ENCODE results near the gene PPP2CA.
"Not testable (repeated sequence)": the region's sequence is repeated elsewhere in the genome, so short reads cannot be mapped to it uniquely, and the experiment has no call there.

Gene PPP2CA

DNA sequence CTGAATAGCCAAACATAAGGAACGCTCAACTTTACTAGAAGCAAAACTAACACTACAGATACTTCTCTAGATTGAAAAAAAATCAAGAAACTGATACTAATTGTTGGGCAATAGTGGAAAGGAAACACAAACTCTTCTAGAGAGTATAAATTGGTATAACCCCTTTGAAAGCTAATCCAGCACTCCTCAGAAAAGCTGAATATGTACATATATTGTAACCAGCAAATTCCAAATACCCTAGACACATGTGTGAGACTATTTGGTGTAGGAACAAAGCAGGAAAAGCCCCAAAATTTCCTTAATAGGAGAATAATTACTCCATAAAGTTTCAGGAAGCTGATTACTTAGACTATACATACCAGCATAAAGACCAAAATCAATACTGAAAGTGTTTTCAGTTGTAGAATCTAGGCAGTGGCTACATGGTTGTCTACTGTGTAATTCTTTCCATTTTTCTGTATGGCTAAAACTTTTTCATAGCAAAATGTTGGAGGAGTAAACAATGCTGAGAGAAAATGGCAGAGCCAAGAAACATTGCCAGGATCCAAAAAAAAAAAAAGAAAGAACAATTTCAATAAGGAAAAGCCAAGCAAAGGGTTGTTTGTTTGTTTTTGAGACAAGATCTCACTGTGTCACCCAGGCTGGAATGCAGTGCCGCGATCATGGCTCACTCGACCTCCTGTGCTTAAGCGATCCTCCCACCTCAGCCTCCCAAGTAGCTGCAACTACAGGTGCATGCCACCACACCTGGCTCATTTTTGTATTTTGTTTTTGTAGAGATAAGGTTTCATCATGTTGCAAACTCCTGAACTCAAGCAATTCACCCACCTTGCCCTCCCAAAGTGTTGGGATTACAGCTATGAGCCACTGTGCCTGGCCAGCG, 64.1 kb downstream of the PPP2CA start:
- no peak overlapping the region for H3K9ac ChIP-seq (ENCODE audit: low read depth, low read length)
- no peak overlapping the region for H3K27ac ChIP-seq (ENCODE audit: low read depth, low read length)
- no peaks in the 10 kb centered on the region for H3K27me3 ChIP-seq (ENCODE audit: insufficient read depth, low read length)
- H3K36me3 ChIP-seq (ENCODE audit: insufficient read depth, low read length), result peaks cover 93% of the 10 kb centered on the region
- no peak overlapping the region for H3K4me3 ChIP-seq (ENCODE audit: low read length)
- peaks cover 5% of the 10 kb centered on the region; the same call in 1 of the 2 replicates for H3K9me3 ChIP-seq (ENCODE audit: insufficient read depth, low read depth, low read length)
- WGBS, result 98% methylated on average over 5 of the region's 6 CpGs
- H3K4me1 ChIP-seq (ENCODE audit: insufficient read depth, low read length), result no peaks in the 10 kb centered on the region

DNA sequence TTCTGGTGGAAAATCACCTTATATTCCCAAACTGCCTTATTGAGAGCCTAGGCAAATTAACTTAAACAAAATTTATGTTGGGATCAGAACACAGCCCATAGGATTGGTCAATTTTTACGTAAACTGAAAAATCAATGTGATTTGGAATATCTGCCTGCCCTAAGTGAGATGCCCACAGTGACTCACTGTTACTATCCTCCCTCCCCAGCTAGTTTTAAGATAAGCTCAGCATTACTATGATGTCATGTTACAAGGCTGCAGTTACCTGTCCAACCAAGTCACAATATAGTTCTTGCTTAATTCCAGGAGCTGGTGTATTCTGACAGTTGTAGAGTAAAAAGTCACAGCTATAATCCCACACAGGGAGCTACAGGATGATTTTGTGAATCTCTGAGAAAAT, 72.2 kb downstream of the PPP2CA start:
- Histone ChIP-seq H3K4me3 (ENCODE audit: low read length) (no peak overlapping the region), H3K27ac (ENCODE audit: low read depth, low read length) (no peak overlapping the region), H3K9ac (ENCODE audit: low read depth, low read length) (no peak overlapping the region), H3K4me1 (ENCODE audit: insufficient read depth, low read length) (no peaks in the 10 kb centered on the region), H3K36me3 (ENCODE audit: insufficient read depth, low read length) (peaks cover 98% of the 10 kb centered on the region), H3K27me3 (ENCODE audit: insufficient read depth, low read length) (no peaks in the 10 kb centered on the region), H3K9me3 (ENCODE audit: insufficient read depth, low read depth, low read length) (no peaks in the 10 kb centered on the region)
- 100% methylated on average over 1 of the region's 1 CpG for WGBS

DNA sequence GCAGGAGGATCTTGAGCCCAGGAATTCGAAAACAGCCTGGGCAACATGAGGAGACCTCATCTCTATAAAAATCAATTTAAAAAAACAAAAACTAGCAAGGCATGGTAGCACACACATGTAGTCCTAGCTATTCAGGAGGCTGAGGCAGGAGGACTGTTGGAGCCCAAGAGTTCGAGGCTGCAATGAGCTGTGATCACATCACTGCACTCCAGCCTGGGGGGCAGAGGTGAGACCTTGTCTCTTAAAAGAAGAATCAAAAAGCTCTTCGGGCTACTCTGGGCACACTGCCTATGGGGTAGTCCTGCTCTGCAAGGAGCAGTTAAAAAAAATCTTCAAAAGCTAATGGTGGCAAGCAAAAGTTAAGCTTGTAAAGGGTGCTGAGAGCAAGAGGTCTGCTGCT, 72.6 kb downstream of the PPP2CA start:
- Histone ChIP-seq H3K4me3 (ENCODE audit: low read length) (no peak overlapping the region), H3K9me3 (ENCODE audit: insufficient read depth, low read depth, low read length) (no peaks in the 10 kb centered on the region), H3K9ac (ENCODE audit: low read depth, low read length) (no peak overlapping the region), H3K4me1 (ENCODE audit: insufficient read depth, low read length) (no peaks in the 10 kb centered on the region), H3K27me3 (ENCODE audit: insufficient read depth, low read length) (no peaks in the 10 kb centered on the region), H3K36me3 (ENCODE audit: insufficient read depth, low read length) (peaks cover 97% of the 10 kb centered on the region), H3K27ac (ENCODE audit: low read depth, low read length) (no peak overlapping the region)
- WGBS, result 98% methylated on average over 3 of the region's 3 CpGs

DNA sequence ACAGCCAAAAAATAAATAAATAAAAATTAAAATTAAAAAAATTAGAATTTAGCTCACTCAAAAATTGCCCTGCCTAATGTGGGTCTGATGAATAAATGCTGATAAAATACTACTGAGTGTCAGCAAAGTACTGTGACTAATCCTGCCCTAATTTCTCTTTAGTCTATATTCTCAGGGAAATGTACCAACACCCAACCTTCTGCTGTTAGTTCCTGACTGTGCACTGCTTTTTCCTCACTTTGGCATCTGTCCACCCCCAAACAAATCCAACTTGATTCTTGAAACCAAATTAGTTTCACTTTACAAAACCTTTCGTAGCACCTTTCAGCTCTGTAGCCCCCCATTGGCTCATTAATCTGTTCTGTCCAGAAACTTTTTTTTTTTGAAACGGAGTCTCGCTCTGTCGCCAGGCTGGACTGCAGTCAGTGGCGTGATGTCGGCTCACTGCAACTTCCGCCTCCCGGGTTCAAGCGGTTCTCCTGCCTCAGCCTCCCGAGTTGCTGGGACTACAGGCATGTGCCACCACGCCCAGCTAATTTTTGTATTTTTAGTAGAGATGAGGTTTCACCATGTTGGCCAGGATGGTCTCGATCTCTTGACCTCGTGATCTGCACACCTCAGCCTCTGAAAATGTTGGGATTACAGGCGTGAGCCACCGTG, 73.6 kb downstream of the PPP2CA start:
- H3K9ac ChIP-seq (ENCODE audit: low read depth, low read length); H3K27me3 ChIP-seq (ENCODE audit: insufficient read depth, low read length); H3K27ac ChIP-seq (ENCODE audit: low read depth, low read length); H3K4me3 ChIP-seq (ENCODE audit: low read length); H3K9me3 ChIP-seq (ENCODE audit: insufficient read depth, low read depth, low read length); H3K4me1 ChIP-seq (ENCODE audit: insufficient read depth, low read length): not testable (repeated sequence)
- H3K36me3 ChIP-seq (ENCODE audit: insufficient read depth, low read length), result peaks cover 93% of the 10 kb centered on the region
- 97% methylated on average over 15 of the region's 15 CpGs for WGBS

DNA sequence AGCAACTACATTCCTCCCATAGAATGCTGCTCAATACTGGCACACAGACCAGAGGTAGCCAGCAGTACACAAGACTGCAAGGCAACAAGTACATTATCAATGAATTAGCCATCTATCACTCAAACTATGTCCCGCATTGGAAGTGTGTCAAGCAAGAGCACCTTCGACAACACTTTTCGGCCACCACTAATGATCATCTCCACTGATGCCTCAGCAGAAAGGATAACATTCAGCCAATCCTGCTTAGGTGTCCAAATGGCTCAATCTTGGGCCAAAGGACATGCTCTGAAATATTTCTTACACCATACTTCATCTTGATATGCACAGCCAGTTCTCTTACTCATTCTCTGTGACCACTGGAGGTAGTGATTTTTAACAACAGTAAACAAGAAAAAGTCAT, 74.2 kb downstream of the PPP2CA start:
- H3K36me3 ChIP-seq (ENCODE audit: insufficient read depth, low read length), result peaks cover 93% of the 10 kb centered on the region

DNA sequence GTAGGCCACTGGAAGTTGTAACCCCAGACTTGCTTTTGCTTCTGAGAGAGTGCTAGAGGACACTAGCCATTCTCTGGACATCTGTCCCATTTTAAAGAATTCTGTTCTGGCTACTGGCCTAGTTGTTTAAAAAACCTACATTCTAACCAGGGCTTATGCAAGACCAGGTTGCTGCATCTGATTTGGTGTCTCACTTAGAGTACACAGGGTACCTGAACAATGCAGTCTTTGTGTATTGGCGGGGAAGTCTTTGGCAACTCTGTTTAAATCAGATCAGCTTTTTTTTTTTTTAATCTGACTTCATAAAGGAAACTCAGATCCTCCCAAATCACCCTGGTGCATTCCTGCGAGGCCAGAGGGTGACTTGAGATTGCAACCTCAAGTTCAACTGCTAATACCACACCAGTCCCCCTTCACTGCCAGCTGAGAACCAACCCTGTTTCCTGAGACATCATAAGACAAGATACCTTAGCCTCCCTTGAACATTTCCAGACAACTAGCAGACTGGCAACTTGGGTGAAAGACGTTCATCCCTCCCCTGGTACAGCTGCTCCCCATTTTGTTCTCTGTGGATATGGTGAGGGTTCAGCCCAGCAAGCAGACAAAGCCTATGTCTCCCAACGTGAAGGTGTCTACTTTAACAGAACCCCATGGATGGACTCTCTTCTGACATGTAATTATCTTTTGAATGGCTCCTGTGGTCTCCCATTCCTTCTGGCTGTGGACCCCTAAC, 76.1 kb downstream of the PPP2CA start:
- H3K4me3 ChIP-seq (ENCODE audit: low read length), result no peak overlapping the region
- WGBS, result 87% methylated on average over 4 of the region's 4 CpGs
- H3K27me3 ChIP-seq (ENCODE audit: insufficient read depth, low read length), result no peaks in the 10 kb centered on the region
- H3K27ac ChIP-seq (ENCODE audit: low read depth, low read length), result no peak overlapping the region
- no peak overlapping the region for H3K9ac ChIP-seq (ENCODE audit: low read depth, low read length)
- H3K9me3 ChIP-seq (ENCODE audit: insufficient read depth, low read depth, low read length), result no peaks in the 10 kb centered on the region
- no peaks in the 10 kb centered on the region for H3K4me1 ChIP-seq (ENCODE audit: insufficient read depth, low read length)
- peaks cover 88% of the 10 kb centered on the region for H3K36me3 ChIP-seq (ENCODE audit: insufficient read depth, low read length)

More for the DNA sequence above, 74.2 kb downstream of the PPP2CA start:
- 97% methylated on average over 3 of the region's 3 CpGs for WGBS
- Histone ChIP-seq H3K4me3 (ENCODE audit: low read length) (no peak overlapping the region), H3K27ac (ENCODE audit: low read depth, low read length) (no peak overlapping the region), H3K9ac (ENCODE audit: low read depth, low read length) (no peak overlapping the region), H3K27me3 (ENCODE audit: insufficient read depth, low read length) (no peaks in the 10 kb centered on the region), H3K4me1 (ENCODE audit: insufficient read depth, low read length) (no peaks in the 10 kb centered on the region), H3K9me3 (ENCODE audit: insufficient read depth, low read depth, low read length) (no peaks in the 10 kb centered on the region)

DNA sequence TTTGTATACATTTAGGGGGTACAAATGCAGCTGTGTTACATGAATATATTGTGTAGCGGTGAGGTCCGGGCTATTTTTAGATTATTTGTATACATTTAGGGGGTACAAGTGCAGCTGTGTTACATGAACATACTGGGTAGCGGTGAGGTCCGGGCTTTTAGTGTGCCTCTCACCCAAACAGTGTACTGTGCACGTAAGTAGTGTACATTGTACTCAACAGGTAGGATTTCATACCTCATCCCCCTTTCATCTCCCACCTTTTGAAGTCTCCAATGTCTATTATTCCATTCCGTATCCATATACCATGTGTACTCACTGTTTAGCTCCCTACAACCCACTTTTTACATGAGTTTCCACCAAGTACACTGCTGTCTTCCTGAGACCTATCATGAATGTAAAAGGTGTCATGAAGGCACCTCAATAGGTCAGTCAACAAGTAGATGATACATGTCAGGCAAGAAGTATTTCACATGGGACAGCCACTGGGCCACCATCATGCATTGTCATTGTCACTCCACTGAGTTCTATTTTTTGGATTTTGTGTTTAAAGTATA, 76.8 kb downstream of the PPP2CA start:
- Histone ChIP-seq H3K9me3 (ENCODE audit: insufficient read depth, low read depth, low read length) (no peaks in the 10 kb centered on the region), H3K4me3 (ENCODE audit: low read length) (no peak overlapping the region), H3K36me3 (ENCODE audit: insufficient read depth, low read length) (peaks cover 90% of the 10 kb centered on the region), H3K4me1 (ENCODE audit: insufficient read depth, low read length) (no peaks in the 10 kb centered on the region), H3K27me3 (ENCODE audit: insufficient read depth, low read length) (no peaks in the 10 kb centered on the region), H3K27ac (ENCODE audit: low read depth, low read length) (no peak overlapping the region), H3K9ac (ENCODE audit: low read depth, low read length) (no peak overlapping the region)
- 97% methylated on average over 6 of the region's 6 CpGs for WGBS

DNA sequence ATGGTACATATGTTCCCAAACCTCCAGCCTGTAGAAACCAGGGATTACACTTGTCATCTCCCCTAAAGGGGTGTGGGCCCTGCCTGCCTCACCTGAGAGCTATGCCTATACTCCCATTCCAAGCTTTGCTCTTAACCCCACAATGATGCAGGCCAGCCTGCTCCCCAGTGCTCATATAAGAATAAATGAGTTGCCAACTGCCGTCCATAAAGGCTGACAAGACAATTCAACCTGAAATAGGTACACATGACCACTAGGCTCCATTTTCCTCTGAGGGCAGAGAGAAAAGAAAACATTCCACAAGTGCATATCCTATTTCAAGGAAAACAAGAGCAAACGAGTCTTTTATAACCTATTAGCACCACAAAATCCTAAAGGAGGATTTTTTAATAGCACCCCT, 77.6 kb downstream of the PPP2CA start:
- Histone ChIP-seq H3K4me3 (ENCODE audit: low read length) (no peak overlapping the region), H3K27me3 (ENCODE audit: insufficient read depth, low read length) (no peaks in the 10 kb centered on the region), H3K27ac (ENCODE audit: low read depth, low read length) (no peak overlapping the region), H3K9ac (ENCODE audit: low read depth, low read length) (no peak overlapping the region), H3K36me3 (ENCODE audit: insufficient read depth, low read length) (peaks cover 90% of the 10 kb centered on the region), H3K9me3 (ENCODE audit: insufficient read depth, low read depth, low read length) (no peaks in the 10 kb centered on the region), H3K4me1 (ENCODE audit: insufficient read depth, low read length) (no peaks in the 10 kb centered on the region)
- 75% methylated on average over 2 of the region's 2 CpGs for WGBS

DNA sequence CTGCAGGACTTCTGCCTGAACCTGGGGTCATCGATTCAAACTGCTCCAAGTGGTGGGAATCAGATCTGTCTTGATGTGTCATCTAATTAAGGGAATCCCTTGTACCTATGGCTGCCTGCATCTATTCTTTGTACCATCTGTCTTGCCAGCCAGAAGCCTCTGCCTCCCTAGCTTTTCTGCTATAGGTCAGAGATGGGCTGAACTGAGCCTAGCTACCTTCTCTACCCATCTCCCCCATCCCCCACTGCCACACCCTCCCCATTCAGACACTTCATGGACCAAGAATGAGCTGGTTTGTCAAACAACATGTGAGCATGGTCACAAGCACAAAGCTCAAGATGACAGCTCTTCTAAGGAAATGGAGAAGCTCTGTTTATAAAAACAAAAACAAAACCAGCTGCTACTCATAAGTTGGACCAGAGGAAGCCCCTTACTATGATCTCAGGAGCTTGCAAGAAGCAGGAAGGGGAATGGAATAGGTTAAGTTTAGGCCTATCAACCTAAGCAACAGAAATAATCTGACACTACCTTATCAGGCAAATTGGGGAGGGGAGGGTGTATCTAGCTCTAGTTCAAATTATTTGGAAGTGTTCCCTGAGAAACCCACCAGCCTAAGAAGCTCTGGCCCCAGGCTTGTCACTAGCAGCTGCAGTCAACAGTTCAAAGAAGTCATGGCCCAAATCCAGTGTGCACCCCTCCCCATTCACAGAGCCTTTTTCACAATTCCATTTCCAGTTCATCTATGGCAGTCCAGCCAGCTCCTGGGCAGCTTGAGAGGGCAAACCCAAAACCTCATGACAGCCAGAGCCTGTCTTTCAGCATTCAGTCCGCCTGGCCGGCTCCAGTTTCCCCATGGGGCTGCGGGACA, 79.0 kb downstream of the PPP2CA start:
- Histone ChIP-seq H3K9ac (ENCODE audit: low read depth, low read length) (no peak overlapping the region), H3K27me3 (ENCODE audit: insufficient read depth, low read length) (no peaks in the 10 kb centered on the region), H3K4me1 (ENCODE audit: insufficient read depth, low read length) (no peaks in the 10 kb centered on the region), H3K9me3 (ENCODE audit: insufficient read depth, low read depth, low read length) (no peaks in the 10 kb centered on the region), H3K4me3 (ENCODE audit: low read length) (no peak overlapping the region), H3K27ac (ENCODE audit: low read depth, low read length) (no peak overlapping the region), H3K36me3 (ENCODE audit: insufficient read depth, low read length) (peaks cover 83% of the 10 kb centered on the region)
- WGBS, result 97% methylated on average over 4 of the region's 4 CpGs

DNA sequence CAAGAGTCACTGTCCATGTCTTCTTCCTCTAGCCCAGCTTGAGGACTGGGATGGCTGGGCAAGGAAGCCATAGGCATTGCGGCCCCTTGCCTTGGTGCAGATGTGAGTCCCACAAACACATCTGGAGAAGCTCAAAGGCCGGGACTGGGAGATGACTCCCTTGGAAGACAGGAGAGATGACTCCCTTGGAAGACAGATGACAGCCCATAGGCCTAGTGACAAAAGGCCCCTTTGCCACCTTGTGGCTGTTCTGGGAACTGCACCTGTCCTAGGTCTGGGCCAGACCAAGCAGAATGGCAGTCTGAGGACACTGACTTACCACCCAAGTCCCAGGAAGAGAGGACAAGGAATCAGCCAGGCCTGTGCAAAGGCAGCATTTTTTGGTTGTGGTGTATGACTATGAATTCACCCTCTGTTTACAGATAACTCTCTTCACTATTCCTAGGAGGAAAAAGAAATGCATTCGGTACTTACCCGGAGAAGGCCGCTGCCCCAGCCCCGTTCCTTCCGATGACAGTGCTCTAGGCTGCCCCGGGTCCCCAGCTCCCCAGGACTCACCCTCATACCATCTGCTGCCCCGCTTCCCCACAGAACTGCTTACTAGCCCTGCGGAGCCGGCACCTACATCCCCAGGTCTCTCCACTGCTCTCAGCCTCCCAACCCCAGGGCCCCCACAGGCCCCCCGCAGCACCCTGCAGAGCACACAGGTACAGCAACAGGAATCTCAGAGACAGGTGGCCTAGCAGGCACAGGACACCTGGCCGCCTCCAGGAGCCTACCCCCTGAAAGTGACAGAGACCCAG, 79.9 kb downstream of the PPP2CA start:
- Histone ChIP-seq H3K27ac (ENCODE audit: low read depth, low read length) (no peak overlapping the region), H3K36me3 (ENCODE audit: insufficient read depth, low read length) (peaks cover 74% of the 10 kb centered on the region), H3K4me3 (ENCODE audit: low read length) (no peak overlapping the region), H3K9me3 (ENCODE audit: insufficient read depth, low read depth, low read length) (no peaks in the 10 kb centered on the region), H3K27me3 (ENCODE audit: insufficient read depth, low read length) (no peaks in the 10 kb centered on the region), H3K4me1 (ENCODE audit: insufficient read depth, low read length) (no peaks in the 10 kb centered on the region), H3K9ac (ENCODE audit: low read depth, low read length) (no peak overlapping the region)
- 93% methylated on average over 13 of the region's 13 CpGs for WGBS

Measured in HUES64 (cell line).